ENCODE results near the gene MSLN.
"Not testable (repeated sequence)": the region's sequence is repeated elsewhere in the genome, so short reads cannot be mapped to it uniquely, and the experiment has no call there.

Gene MSLN

GRCh38 chr16:774086-775001, 13.8 kb downstream of the MSLN start:
- H3K79me1 ChIP-seq (ENCODE audit: low read length): no peaks in the 10 kb centered on the region
- no peak overlapping the region for H2BK120ac ChIP-seq (ENCODE audit: insufficient read depth, low read length, poor library complexity)
- no peak for DNase-seq
- no peak overlapping the region for H4K8ac ChIP-seq (ENCODE audit: low read depth, low read length)
- no peak overlapping the region for H3K18ac ChIP-seq (ENCODE audit: low read length)
- H3K9ac ChIP-seq (ENCODE audit: low read length): no peak overlapping the region
- H4K91ac ChIP-seq (ENCODE audit: low read depth, low read length): no peak overlapping the region
- no peak overlapping the region for H2BK12ac ChIP-seq (ENCODE audit: low read length)
- H4K12ac ChIP-seq (ENCODE audit: low read depth, low read length): no peak overlapping the region
- H3K4ac ChIP-seq (ENCODE audit: low read depth, low read length): no peak overlapping the region
- H2BK5ac ChIP-seq (ENCODE audit: low read depth, low read length, poor library complexity): no peak overlapping the region
- peaks cover 5% of the 10 kb centered on the region in 2 experiments for H3K4me1 ChIP-seq (ENCODE audit: control insufficient read depth in 1 of 2, insufficient read depth in 2 of 2, low read length in 2 of 2)
- no peak overlapping the region for H3K23ac ChIP-seq (ENCODE audit: low read length)
- no peaks in the 10 kb centered on the region for H3K36me3 ChIP-seq (ENCODE audit: control insufficient read depth in 1 of 2, insufficient read depth in 2 of 2, low read length in 2 of 2)
- no peak overlapping the region for H3K14ac ChIP-seq (ENCODE audit: low read length)
- no peaks in the 10 kb centered on the region for H3K27me3 ChIP-seq (ENCODE audit: insufficient read depth, low read length)
- H3K9me3 ChIP-seq (ENCODE audit: insufficient read depth, low read depth, low read length): no peaks in the 10 kb centered on the region
- no peak overlapping the region for H3K27ac ChIP-seq (ENCODE audit: low read depth, low read length)
- H3K4me3 ChIP-seq (ENCODE audit: low read depth, low read length): no peak overlapping the region
- H2AFZ ChIP-seq (ENCODE audit: insufficient read depth, low read length, poor library complexity): no peak overlapping the region
- H2AK5ac ChIP-seq (ENCODE audit: low read length): no peak overlapping the region
- H3K4me2 ChIP-seq (ENCODE audit: low read length): no peak overlapping the region
- no CpG with 5 or more reads among the region's 46 CpGs for WGBS (ENCODE audit: extremely low coverage, insufficient coverage, insufficient read length)
- H3K79me2 ChIP-seq (ENCODE audit: control insufficient read depth, insufficient read depth, low read length, poor library complexity): no peaks in the 10 kb centered on the region

- Histone ChIP-seq H3K9ac (ENCODE audit: low read length) (no peak overlapping the region), H3K14ac (ENCODE audit: low read length) (no peak overlapping the region), H2AK5ac (ENCODE audit: low read length) (no peak overlapping the region), H3K4me2 (ENCODE audit: low read length) (no peak overlapping the region), H3K9me3 (ENCODE audit: insufficient read depth, low read depth, low read length) (no peaks in the 10 kb centered on the region), H2BK12ac (ENCODE audit: low read length) (no peak overlapping the region), H4K12ac (ENCODE audit: low read depth, low read length) (no peak overlapping the region), H2AFZ (ENCODE audit: insufficient read depth, low read length, poor library complexity) (no peak overlapping the region), H3K27me3 (ENCODE audit: insufficient read depth, low read length) (no peaks in the 10 kb centered on the region), H3K36me3 (ENCODE audit: control insufficient read depth in 1 of 2, insufficient read depth in 2 of 2, low read length in 2 of 2) (no peaks in the 10 kb centered on the region), H3K4me3 (ENCODE audit: low read depth, low read length) (no peak overlapping the region), H3K4ac (ENCODE audit: low read depth, low read length) (no peak overlapping the region), H3K23ac (ENCODE audit: low read length) (no peak overlapping the region), H4K8ac (ENCODE audit: low read depth, low read length) (no peak overlapping the region), H2BK5ac (ENCODE audit: low read depth, low read length, poor library complexity) (no peak overlapping the region), H4K91ac (ENCODE audit: low read depth, low read length) (no peak overlapping the region), H3K79me1 (ENCODE audit: low read length) (no peaks in the 10 kb centered on the region), H3K27ac (ENCODE audit: low read depth, low read length) (no peak overlapping the region), H3K4me1 (ENCODE audit: control insufficient read depth in 1 of 2, insufficient read depth in 2 of 2, low read length in 2 of 2) (peaks cover 5% of the 10 kb centered on the region in 2 experiments), H2BK120ac (ENCODE audit: insufficient read depth, low read length, poor library complexity) (no peak overlapping the region), H3K18ac (ENCODE audit: low read length) (no peak overlapping the region), H3K79me2 (ENCODE audit: control insufficient read depth, insufficient read depth, low read length, poor library complexity) (no peaks in the 10 kb centered on the region)
- DNase-seq: no peak
- no CpG with 5 or more reads among the region's 36 CpGs for WGBS (ENCODE audit: extremely low coverage, insufficient coverage, insufficient read length)
These were observed 14.8 kb downstream of the MSLN start for GRCh38 chr16:775236-775796.

- H3K9ac ChIP-seq (ENCODE audit: low read length); H3K4me1 ChIP-seq (ENCODE audit: control insufficient read depth in 1 of 2, insufficient read depth in 2 of 2, low read length in 2 of 2): not testable (repeated sequence)
- no CpG with 5 or more reads among the region's 10 CpGs for WGBS (ENCODE audit: extremely low coverage, insufficient coverage, insufficient read length)
These were observed 15.8 kb downstream of the MSLN start for GRCh38 chr16:776298-776697.

GRCh38 chr16:776824-777223, 16.3 kb downstream of the MSLN start:
- Histone ChIP-seq H3K14ac (ENCODE audit: low read length) (no peak overlapping the region), H3K79me1 (ENCODE audit: low read length) (no peaks in the 10 kb centered on the region), H2AK5ac (ENCODE audit: low read length) (no peak overlapping the region), H3K27me3 (ENCODE audit: insufficient read depth, low read length) (no peaks in the 10 kb centered on the region), H3K4ac (ENCODE audit: low read depth, low read length) (no peak overlapping the region), H3K18ac (ENCODE audit: low read length) (no peak overlapping the region), H3K36me3 (ENCODE audit: control insufficient read depth in 1 of 2, insufficient read depth in 2 of 2, low read length in 2 of 2) (no peaks in the 10 kb centered on the region), H3K4me1 (ENCODE audit: control insufficient read depth in 1 of 2, insufficient read depth in 2 of 2, low read length in 2 of 2) (peaks cover 5% of the 10 kb centered on the region in 2 experiments), H3K4me2 (ENCODE audit: low read length) (no peak overlapping the region), H3K9me3 (ENCODE audit: insufficient read depth, low read depth, low read length) (peaks cover 4% of the 10 kb centered on the region), H2BK120ac (ENCODE audit: insufficient read depth, low read length, poor library complexity) (no peak overlapping the region), H3K79me2 (ENCODE audit: control insufficient read depth, insufficient read depth, low read length, poor library complexity) (no peaks in the 10 kb centered on the region), H4K91ac (ENCODE audit: low read depth, low read length) (no peak overlapping the region), H2BK12ac (ENCODE audit: low read length) (no peak overlapping the region), H3K23ac (ENCODE audit: low read length) (no peak overlapping the region), H3K4me3 (ENCODE audit: low read depth, low read length) (no peak overlapping the region), H4K12ac (ENCODE audit: low read depth, low read length) (no peak overlapping the region), H2AFZ (ENCODE audit: insufficient read depth, low read length, poor library complexity) (no peak overlapping the region), H2BK5ac (ENCODE audit: low read depth, low read length, poor library complexity) (no peak overlapping the region), H3K9ac (ENCODE audit: low read length) (no peak overlapping the region), H4K8ac (ENCODE audit: low read depth, low read length) (no peak overlapping the region), H3K27ac (ENCODE audit: low read depth, low read length) (no peak overlapping the region)
- DNase-seq: no peak
- no CpG with 5 or more reads among the region's 9 CpGs for WGBS (ENCODE audit: extremely low coverage, insufficient coverage, insufficient read length)

More at GRCh38 chr16:776298-776697, 15.8 kb downstream of the MSLN start:
- not testable (repeated sequence) for H2BK5ac ChIP-seq (ENCODE audit: low read depth, low read length, poor library complexity); DNase-seq; H3K79me1 ChIP-seq (ENCODE audit: low read length); H2AFZ ChIP-seq (ENCODE audit: insufficient read depth, low read length, poor library complexity); H3K23ac ChIP-seq (ENCODE audit: low read length); H2AK5ac ChIP-seq (ENCODE audit: low read length); H3K27ac ChIP-seq (ENCODE audit: low read depth, low read length); H4K12ac ChIP-seq (ENCODE audit: low read depth, low read length); H3K79me2 ChIP-seq (ENCODE audit: control insufficient read depth, insufficient read depth, low read length, poor library complexity); H2BK12ac ChIP-seq (ENCODE audit: low read length); H3K14ac ChIP-seq (ENCODE audit: low read length); H2BK120ac ChIP-seq (ENCODE audit: insufficient read depth, low read length, poor library complexity); H3K4me3 ChIP-seq (ENCODE audit: low read depth, low read length); H3K27me3 ChIP-seq (ENCODE audit: insufficient read depth, low read length); H4K8ac ChIP-seq (ENCODE audit: low read depth, low read length); H4K91ac ChIP-seq (ENCODE audit: low read depth, low read length); H3K9me3 ChIP-seq (ENCODE audit: insufficient read depth, low read depth, low read length); H3K4ac ChIP-seq (ENCODE audit: low read depth, low read length); H3K36me3 ChIP-seq (ENCODE audit: control insufficient read depth in 1 of 2, insufficient read depth in 2 of 2, low read length in 2 of 2); H3K4me2 ChIP-seq (ENCODE audit: low read length); H3K18ac ChIP-seq (ENCODE audit: low read length)

Measured in trophoblast cell (in vitro differentiated cells and primary cell).